GM18505 (cell line): ENCODE data around the gene COG5.

Source experiments
- ATAC-seq: cut with Tn5 transposase; IDR thresholded peaks from one replicate; pipeline ENCODE4 v1.9.1; 2021; ENCODE audit not compliant: unreplicated experiment
- POLR2A ChIP-seq: IDR thresholded peaks from 4 replicates; pipeline ENCODE4 v1.6.1; 2011; ENCODE audit warnings: borderline replicate concordance; ENCODE audit not compliant: insufficient read depth, insufficient read length; ENCODE audit errors: extremely low read depth

COG5 gene

DNA sequence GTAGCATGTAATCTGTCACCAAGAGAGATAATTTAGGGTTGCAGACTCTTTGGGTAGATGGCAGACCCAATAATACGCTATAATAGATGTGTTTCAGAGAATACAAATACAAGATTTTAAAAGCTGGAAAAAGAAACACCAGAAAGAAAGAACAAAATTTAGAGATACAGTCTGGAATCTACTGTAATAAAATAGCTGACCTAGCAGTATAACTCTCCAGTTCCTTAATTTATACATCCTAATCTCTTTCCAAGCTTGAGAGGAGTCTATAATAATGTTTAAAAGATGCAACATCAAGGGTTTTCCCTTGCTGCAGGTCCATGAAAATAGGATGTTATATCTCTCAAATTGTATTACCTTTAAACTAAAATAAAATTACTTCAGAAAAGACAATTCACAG lies 121.0 kb downstream of the COG5 start:
- ATAC-seq = no peak
- TF ChIP-seq POLR2A = no peak

GRCh38 chr7:107441581-107442422 lies 121.9 kb downstream of the COG5 start:
- ATAC-seq = no peak
- no peak for TF ChIP-seq POLR2A

GRCh38 chr7:107439025-107439424 lies 124.7 kb downstream of the COG5 start:
- no peak for ATAC-seq
- no peak for TF ChIP-seq POLR2A

GRCh38 chr7:107435749-107436148 lies 128.0 kb downstream of the COG5 start:
- no peak for TF ChIP-seq POLR2A
- ATAC-seq = no peak

DNA sequence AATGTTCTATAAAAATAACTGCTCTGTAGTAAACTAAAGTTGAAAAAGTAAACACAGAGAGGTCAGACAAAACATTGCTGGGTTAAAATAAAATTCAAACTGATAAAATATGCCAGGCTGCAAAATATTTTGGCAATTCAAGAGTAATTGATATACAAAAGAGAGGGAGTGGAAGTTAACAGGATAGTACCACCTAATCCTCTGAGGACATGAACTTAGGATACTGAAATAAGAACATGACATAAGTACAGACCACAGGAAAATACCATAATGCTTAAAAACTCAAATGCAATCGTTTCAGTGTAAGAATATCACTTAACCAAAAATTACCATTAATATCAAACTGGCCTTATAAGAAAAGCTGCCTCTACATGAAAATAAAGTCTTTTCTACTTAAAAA lies 131.5 kb downstream of the COG5 start:
- no peak for ATAC-seq
- no peak for TF ChIP-seq POLR2A

DNA sequence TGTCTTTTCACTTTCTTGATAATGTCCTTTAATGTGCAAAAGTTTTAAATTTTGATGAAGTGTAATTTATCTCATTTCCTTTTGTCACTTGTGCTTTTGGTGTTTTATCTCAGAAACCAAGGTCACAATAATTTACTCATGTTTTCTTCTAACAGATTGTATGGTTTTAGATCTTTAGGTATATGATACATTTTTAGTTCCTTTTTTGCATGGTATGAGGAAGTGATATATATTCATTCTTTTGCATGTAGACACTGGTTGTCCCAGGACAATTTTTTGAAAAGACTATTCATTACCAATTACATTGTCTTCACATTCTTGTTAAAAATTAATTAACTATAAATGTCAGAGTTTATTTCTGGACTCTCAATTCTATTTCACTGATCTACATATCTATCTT lies 133.7 kb downstream of the COG5 start:
- no peak for ATAC-seq
- no peak for TF ChIP-seq POLR2A

GRCh38 chr7:107428642-107429041 lies 135.1 kb downstream of the COG5 start:
- ATAC-seq = no peak
- no peak for TF ChIP-seq POLR2A

- no peak for TF ChIP-seq POLR2A
- no peak for ATAC-seq
Observed at GRCh38 chr7:107427462-107427861, 136.3 kb downstream of the COG5 start.

DNA sequence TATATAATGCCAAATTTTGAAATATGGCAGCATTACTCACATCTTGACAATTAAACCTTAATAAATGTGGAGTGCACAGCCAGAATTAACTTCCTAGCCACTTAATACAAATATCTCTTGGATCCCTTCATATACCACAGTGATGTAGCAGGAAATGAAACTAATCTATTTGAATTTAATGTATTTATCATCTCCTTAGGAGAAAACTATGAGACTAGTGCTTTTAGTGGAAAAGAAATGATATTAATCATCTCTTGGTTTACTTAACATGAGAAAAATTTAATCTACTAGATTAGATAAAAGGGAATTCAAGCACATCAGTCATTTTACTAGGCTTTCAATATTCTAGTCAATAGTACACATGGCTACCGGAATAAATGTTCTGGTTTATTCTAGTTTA lies 149.5 kb downstream of the COG5 start:
- TF ChIP-seq POLR2A = no peak
- ATAC-seq = no peak

DNA sequence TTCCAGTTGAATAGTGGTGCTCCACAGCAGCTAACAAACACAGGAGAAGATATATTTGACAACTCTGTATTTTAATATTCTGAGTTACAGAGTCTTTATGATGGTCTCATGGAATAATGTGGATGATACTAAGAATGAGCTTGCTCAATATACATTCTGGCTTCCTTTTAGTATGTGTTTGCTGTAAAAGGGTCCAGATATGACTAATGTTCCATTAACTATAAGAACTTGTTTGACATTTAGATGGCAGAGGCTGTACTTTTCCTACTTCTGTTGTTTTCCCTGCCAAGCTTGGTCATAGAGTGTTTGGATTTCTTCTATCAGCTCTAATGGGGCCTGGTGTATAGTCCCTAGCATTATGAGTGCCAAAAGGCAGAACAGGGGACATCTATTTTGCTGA lies 155.4 kb downstream of the COG5 start:
- no peak for TF ChIP-seq POLR2A
- ATAC-seq = no peak

- no peak for ATAC-seq
- no peak for TF ChIP-seq POLR2A
Observed at GRCh38 chr7:107405559-107405958, 158.2 kb downstream of the COG5 start.

DNA sequence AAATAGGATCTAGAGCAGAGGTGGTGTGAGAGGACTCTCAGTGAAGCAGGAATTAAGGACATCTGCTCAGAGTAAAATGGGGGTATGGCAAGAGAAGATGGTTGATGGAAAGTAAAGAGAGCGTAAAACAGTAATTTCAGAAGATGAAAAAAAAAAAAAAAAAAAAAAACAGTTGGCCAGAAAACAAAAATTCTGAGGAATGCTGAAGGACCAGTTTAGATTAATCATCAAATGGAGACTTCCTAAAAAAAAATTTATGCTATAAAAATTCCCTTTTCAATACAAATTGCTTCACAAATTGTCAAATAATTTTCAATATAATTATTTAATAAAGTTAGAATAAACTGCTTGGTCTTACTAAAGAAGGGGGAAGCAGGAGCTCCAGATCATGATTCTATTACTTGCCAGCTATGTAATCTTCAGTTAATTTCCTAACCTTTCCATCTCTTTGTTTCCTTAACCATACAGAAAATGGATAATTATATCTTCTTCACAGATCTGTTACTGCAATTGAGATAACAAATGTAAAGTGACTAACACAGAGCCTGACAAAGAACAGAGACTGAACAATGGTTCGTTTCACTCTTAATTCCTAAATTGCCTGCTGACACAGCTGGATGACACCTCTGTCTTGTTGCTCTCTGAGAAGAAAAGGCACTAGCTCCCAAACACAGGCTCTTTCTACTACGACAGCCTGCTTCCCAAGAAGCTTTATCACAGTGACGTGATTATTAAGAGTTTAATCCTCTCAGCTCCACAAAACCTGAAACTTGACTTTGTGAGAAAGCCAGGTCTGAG lies 158.8 kb downstream of the COG5 start:
- no peak for TF ChIP-seq POLR2A
- ATAC-seq = no peak

GRCh38 chr7:107398161-107398560 lies 165.6 kb downstream of the COG5 start:
- no peak for ATAC-seq

GRCh38 chr7:107396990-107397389 lies 166.7 kb downstream of the COG5 start:
- no peak for ATAC-seq
- TF ChIP-seq POLR2A = no peak

More at GRCh38 chr7:107398161-107398560, 165.6 kb downstream of the COG5 start:
- no peak for TF ChIP-seq POLR2A
